Esophagus muscularis mucosa (tissue), 4 donors: Measurements from ENCODE around the gene ENPP6.
A peak's percentile ranks its signal among the peaks of the same experiment; 100 is the strongest.

Experiments used
- EP300 ChIP-seq: sonication (generic); formaldehyde crosslinking; IDR thresholded peaks from one replicate; pipeline ENCODE4 v1.6.1; 2017; ENCODE audit warnings: antibody characterized with exemption
- POLR2A ChIP-seq: fragments of 450-650 bp; IDR thresholded peaks from one replicate; pipeline ENCODE4 v1.6.1; 2017; ENCODE audit warnings: antibody characterized with exemption, moderate library complexity, mild to moderate bottlenecking, low read depth
- TF ChIP-seq, protein P1 (sequence below), 3 experiments: fragments of 200-600 bp in 2 of 3; fragments of 450-650 bp in 1 of 3; sonication (generic) in 2 of 3; IDR thresholded peaks; one replicate each; pipeline ENCODE4 v1.5.1; 2017 to 2019; ENCODE audit warnings: antibody characterized with exemption in 3 of 3, mild to moderate bottlenecking in 2 of 3, moderate library complexity in 1 of 3

DNA sequence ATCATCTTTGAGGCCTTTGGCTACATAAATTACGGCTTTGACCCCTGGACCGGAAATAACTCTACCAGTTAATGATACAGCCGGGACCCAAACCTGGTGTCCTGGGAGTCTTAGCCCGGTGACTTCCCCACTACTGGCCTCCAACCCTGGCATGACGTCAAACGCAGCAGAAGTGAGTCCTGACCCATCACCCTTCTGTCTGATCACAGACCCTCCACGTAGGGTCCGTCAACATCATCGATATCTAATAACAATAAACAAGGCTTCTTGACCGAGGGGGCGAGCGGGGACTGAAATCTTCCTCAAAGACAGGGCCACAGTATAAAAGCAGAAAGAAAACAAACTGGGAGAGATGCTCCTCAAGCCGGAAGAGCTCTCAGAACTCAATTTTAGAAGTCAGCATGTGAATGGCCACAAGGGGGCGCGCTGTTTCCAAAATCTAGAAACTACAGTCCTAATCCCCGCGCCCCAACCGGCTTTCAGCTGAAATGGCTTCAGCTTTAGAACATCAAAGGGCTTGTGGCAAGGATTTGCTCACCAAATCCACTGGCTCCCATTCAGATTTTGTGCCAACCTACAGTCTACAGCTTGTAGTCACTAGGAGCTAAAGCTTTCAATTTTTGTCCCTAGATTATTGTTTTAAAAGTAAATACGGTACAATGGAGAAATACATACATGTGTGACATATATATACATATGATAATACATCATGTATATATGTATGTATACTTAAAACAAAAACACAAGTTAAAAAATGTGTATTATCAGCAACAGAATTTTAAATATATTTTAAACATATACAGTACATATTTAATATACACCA, 46.4 kb upstream of the ENPP6 start:
- no peak for TF ChIP-seq POLR2A
- TF ChIP-seq EP300, result no peak
- TF ChIP-seq, protein P1, sequence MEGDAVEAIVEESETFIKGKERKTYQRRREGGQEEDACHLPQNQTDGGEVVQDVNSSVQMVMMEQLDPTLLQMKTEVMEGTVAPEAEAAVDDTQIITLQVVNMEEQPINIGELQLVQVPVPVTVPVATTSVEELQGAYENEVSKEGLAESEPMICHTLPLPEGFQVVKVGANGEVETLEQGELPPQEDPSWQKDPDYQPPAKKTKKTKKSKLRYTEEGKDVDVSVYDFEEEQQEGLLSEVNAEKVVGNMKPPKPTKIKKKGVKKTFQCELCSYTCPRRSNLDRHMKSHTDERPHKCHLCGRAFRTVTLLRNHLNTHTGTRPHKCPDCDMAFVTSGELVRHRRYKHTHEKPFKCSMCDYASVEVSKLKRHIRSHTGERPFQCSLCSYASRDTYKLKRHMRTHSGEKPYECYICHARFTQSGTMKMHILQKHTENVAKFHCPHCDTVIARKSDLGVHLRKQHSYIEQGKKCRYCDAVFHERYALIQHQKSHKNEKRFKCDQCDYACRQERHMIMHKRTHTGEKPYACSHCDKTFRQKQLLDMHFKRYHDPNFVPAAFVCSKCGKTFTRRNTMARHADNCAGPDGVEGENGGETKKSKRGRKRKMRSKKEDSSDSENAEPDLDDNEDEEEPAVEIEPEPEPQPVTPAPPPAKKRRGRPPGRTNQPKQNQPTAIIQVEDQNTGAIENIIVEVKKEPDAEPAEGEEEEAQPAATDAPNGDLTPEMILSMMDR (IDR thresholded peaks at IDR 0.05), result peak; percentile 85 to 91 (median 91)
